SK-N-MC (cell line): ENCODE results near the gene ANKUB1.

Experiments used
- DNase-seq: peaks from one replicate; pipeline ENCODE4 v3.0.0-alpha.2; 2011; ENCODE audit warnings: low read depth, low spot score
- H3K27ac ChIP-seq: fragments of 200-600 bp; sonication (generic); 2 replicates; pipeline ENCODE4 v1.5.1; 2016; ENCODE audit warnings: mixed run types
- H3K36me3 ChIP-seq: fragments of 200-600 bp; sonication (generic); 2 replicates; pipeline ENCODE4 v1.6.1; 2017; ENCODE audit warnings: antibody characterized with exemption, low read length, mixed read lengths; ENCODE audit not compliant: insufficient read depth
- H3K4me3 ChIP-seq: fragments of 200-600 bp; sonication (generic); 2 replicates; pipeline ENCODE4 v1.5.1; 2016
- H3K9ac ChIP-seq: fragments of 200-600 bp; sonication (generic); 2 replicates; pipeline ENCODE4 v1.8.0; 2017; ENCODE audit warnings: mixed run types, mixed read lengths; ENCODE audit not compliant: insufficient read length
- H3K9me3 ChIP-seq: fragments of 200-600 bp; sonication (generic); 2 replicates; pipeline ENCODE4 v1.6.1; 2017; ENCODE audit warnings: low read depth, mild to moderate bottlenecking, antibody characterized with exemption, low read length, moderate library complexity, mixed read lengths
- EZH2 ChIP-seq: fragments of 200-600 bp; sonication (generic); IDR thresholded peaks from one replicate; pipeline ENCODE4 v1.6.1; 2017; ENCODE audit warnings: antibody characterized with exemption
- FOXP2 ChIP-seq: optimal IDR thresholded peaks from 2 replicates; pipeline ENCODE3; 2011; ENCODE audit warnings: mild to moderate bottlenecking, moderate library complexity; ENCODE audit not compliant: insufficient read depth; ENCODE audit errors: extremely low read length, control extremely low read depth
- POLR2AphosphoS5 ChIP-seq: IDR thresholded peaks from 2 replicates; pipeline ENCODE4 v1.6.1; 2012; ENCODE audit warnings: mild to moderate bottlenecking, low read depth, low read length, borderline replicate concordance

Gene ANKUB1

DNA sequence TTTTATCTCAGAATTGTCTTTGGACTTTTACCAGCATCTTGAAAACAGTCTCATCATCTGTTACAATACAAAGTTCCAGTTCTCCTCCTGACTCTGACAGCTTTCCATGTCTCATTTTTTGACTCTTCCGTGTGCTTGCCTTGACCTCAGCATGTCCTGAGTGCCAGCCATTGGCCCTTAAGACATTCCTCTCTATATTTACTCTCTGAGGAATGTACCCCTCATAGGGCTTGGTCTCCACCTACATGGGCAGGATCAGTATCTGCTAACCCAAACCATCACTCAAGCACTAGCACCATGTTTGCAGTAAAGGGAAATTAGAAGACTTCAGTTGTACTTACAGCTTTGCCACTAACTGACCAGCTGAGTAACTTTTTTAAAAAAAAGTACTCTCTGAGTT is 16.2 kb downstream of the ANKUB1 start:
- H3K9me3 ChIP-seq: no peaks in the 10 kb centered on the region
- no peak for DNase-seq
- H3K9ac ChIP-seq: no peak overlapping the region
- no peak overlapping the region for H3K4me3 ChIP-seq
- no peak overlapping the region for H3K27ac ChIP-seq
- H3K36me3 ChIP-seq: no peaks in the 10 kb centered on the region
- TF ChIP-seq EZH2 (no peak), FOXP2 (no peak), POLR2AphosphoS5 (no peak)

DNA sequence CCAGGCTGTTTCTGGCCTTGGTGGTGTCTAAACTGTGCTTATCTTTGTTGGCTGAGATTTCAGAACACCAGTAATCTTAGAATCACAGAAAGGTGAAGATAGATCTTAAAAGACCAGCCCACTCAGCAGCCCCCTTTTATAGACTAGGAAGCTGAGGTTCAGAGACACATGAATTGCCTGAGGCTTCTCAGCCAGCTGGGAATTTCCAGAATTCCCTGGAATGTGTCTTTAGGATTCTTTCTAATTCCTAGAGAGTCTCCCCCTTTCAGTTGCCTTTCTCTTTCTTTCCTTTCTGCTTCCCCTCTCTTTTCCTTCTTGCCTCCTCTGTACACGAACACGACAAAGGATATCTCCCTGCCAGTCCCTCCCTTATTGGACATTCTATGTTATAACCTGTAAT is 19.5 kb downstream of the ANKUB1 start:
- H3K9ac ChIP-seq: no peak overlapping the region
- no peak overlapping the region for H3K4me3 ChIP-seq
- no peaks in the 10 kb centered on the region for H3K36me3 ChIP-seq
- TF ChIP-seq POLR2AphosphoS5: no peak
- no peak for TF ChIP-seq FOXP2
- TF ChIP-seq EZH2: no peak
- DNase-seq: no peak
- H3K27ac ChIP-seq: no peak overlapping the region
- H3K9me3 ChIP-seq: no peaks in the 10 kb centered on the region

DNA sequence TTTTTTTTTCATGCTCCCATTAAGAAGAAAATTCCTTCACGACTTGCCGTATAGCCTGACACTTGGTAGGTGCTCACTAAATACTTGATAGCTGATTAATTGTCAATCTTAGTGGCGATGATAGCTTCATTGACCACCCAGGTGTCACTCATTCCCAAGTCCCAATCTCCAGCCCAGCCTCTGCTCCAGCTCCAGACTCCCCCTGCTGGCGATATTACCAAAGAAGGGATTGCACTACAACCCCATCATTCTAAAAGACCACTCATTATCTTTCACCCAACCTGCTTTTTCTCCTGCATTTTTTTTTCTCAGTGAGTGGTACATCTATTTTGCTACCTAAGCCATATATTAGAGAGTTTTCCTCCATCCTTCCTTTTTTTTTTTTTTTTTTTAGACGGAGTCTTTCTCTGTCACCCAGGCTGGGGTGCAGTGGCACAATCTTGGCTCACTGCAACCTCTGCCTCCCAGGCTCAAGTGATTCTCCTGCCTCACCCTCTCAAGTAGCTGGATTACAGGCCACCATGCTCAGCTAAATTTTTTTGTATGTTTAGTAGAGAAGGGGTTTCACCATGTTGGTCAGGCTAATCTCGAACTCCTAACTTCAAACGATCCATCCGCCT is 20.6 kb downstream of the ANKUB1 start:
- Histone ChIP-seq H3K36me3 (no peaks in the 10 kb centered on the region), H3K9ac (no peak overlapping the region), H3K4me3 (no peak overlapping the region), H3K27ac (no peak overlapping the region), H3K9me3 (no peaks in the 10 kb centered on the region)
- no peak for TF ChIP-seq EZH2
- no peak for TF ChIP-seq FOXP2
- no peak for TF ChIP-seq POLR2AphosphoS5
- DNase-seq: no peak

DNA sequence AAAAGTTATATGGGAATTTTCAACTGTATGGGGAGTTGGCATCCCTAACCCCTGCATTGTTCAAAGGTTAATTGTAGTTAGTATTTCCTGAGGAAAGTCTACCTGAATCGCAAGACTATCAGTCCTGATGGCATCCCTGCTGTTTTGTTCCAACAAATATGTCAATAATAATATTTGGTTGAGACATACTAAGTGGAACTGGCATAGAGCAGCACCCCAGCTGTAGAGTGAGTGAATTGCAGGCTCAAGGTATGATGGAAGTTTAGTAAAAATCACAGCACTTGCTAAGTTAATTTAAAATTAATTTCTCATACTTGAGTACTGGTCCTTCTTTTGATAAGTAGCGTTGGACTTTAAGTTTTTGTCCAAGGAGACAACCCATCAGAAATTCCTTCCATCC is 22.1 kb downstream of the ANKUB1 start:
- no peak overlapping the region for H3K4me3 ChIP-seq
- TF ChIP-seq POLR2AphosphoS5: no peak
- no peak for TF ChIP-seq EZH2
- no peak for TF ChIP-seq FOXP2
- no peaks in the 10 kb centered on the region for H3K36me3 ChIP-seq
- no peaks in the 10 kb centered on the region for H3K9me3 ChIP-seq
- no peak overlapping the region for H3K27ac ChIP-seq
- DNase-seq: no peak
- no peak overlapping the region for H3K9ac ChIP-seq

DNA sequence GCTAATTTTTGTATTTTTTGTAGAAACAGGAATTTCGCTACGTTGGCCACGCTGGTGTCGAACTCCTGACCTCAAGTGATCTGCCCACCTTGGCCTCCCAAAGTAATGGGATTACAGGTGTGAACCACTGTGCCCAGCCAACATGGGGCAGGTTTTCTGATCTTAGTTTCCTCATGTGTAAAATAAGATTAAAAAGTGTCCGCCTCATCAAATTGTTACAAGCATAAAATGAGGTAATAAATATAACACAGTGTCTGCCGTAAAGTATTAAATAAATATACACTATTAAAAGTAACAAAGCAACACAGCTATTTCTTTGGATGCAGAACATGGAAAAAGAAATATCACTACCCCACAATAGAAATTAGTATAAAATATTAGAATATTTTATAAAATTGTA is 23.6 kb downstream of the ANKUB1 start:
- Histone ChIP-seq H3K36me3 (no peaks in the 10 kb centered on the region), H3K4me3 (no peak overlapping the region), H3K9me3 (no peaks in the 10 kb centered on the region), H3K27ac (no peak overlapping the region), H3K9ac (no peak overlapping the region)
- DNase-seq: no peak
- TF ChIP-seq FOXP2 (no peak), POLR2AphosphoS5 (no peak), EZH2 (no peak)

DNA sequence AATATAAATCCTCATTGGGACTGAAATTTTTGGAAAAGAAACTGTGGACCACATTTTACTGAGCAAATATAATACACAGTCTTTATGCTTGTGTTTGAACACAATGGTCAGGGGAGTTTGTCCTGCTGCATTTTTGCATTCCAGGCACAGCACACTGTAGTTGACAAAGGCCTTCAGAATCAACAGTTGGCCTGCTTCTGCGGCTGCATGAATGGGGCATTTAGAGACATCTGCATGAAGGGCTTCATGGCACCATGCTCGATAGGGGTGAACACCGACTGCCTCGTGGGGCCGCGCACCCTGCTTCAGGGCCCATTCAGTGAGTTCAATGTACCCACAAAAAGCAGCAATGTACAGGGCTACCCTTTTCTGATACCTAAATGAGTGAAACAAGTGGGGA is 24.6 kb downstream of the ANKUB1 start:
- no peak overlapping the region for H3K4me3 ChIP-seq
- DNase-seq: no peak
- H3K9me3 ChIP-seq: no peaks in the 10 kb centered on the region
- no peaks in the 10 kb centered on the region for H3K36me3 ChIP-seq
- H3K9ac ChIP-seq: no peak overlapping the region
- H3K27ac ChIP-seq: no peak overlapping the region
- no peak for TF ChIP-seq FOXP2
- TF ChIP-seq POLR2AphosphoS5: no peak
- no peak for TF ChIP-seq EZH2

DNA sequence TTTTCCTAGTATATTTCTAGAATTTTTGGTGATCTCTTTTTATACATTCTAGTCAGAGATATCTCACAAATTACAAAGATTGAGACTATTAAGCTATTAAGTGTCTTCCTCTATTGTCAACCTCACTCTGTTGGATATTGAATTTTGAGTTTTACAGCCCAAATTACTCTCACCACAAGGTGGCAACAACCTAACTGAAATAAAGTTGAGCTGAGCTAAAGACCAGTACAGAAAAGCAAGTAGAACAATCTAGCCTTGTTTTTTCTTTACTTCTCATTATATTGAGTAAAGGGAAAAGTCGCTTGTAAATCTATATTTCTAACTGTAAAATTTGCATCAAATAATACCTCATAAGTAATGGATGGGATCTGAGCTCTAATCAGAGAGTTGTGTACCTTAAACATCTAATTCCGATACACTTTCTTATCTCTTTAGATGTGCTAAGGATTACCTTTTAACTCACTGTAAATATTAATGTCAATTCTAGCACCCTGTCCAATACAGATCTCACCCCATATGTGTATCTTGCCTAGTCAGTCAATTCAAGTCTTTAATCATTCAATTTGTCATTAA is 26.5 kb downstream of the ANKUB1 start:
- DNase-seq: peak; percentile 26
- Histone ChIP-seq H3K4me3 (no peak overlapping the region), H3K36me3 (no peaks in the 10 kb centered on the region), H3K27ac (no peak overlapping the region), H3K9ac (no peak overlapping the region), H3K9me3 (no peaks in the 10 kb centered on the region)
- TF ChIP-seq EZH2 (no peak), FOXP2 (no peak), POLR2AphosphoS5 (no peak)

DNA sequence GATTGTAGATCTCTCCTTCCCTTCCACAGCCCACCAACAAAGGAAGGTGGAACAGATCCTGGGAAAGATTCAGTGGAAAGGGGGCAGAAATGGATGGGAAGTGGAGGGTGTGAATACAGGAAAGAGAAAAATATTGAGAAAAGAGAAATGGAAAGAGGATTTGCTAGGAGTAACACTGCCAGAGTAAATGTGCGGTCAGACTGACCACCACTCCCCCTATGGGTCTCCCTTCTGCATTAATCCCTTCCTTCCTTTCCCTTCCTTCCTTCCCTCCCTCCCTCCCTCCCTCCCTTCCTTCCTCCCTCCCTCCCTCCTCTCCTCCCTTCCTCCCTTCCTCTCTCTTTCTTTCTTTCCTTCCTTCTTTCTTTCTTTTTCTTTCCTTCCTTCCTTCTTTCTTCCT is 28.1 kb downstream of the ANKUB1 start:
- Histone ChIP-seq H3K4me3 (no peak overlapping the region), H3K9me3 (no peaks in the 10 kb centered on the region), H3K9ac (no peak overlapping the region), H3K36me3 (no peaks in the 10 kb centered on the region), H3K27ac (no peak overlapping the region)
- TF ChIP-seq EZH2 (no peak), POLR2AphosphoS5 (no peak), FOXP2 (no peak)
- DNase-seq: no peak

DNA sequence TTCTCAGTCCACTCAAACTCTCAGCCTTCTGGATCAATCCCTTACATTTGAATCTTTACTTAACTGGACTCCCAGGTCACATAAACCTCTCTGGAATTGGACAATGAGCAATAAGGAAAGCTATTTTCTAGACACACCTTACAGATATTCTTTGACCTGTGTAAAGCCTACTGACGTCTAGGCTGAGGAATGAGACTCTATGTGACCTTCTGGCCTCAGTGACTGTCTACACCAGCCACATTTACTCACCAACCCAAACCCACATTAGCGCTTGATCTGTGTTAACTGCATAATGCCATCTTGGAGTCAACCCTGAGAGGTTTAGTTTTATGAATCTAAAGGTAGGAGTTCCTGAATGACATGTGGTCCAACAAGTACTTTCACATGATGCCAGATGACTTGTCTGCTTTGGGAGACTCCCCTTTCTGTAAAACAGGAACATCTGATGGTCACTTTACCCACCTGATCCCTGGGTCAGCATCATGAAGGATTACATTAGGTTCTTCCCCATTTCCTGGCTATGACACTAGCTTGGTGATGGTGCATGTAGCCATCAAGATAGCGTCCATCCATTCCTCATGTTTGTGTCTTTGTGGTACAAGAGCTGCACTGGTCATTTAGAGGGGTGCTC is 28.7 kb downstream of the ANKUB1 start:
- Histone ChIP-seq H3K36me3 (no peaks in the 10 kb centered on the region), H3K9ac (no peak overlapping the region), H3K27ac (no peak overlapping the region), H3K9me3 (no peaks in the 10 kb centered on the region), H3K4me3 (no peak overlapping the region)
- TF ChIP-seq EZH2 (no peak), POLR2AphosphoS5 (no peak), FOXP2 (no peak)
- no peak for DNase-seq
